A549 treated with GW870086 at 1 μM for 4 hours (cell line): ENCODE results near the gene ARL14. TPM values are rescaled to one million over a fixed set of nuclear protein-coding genes. Genes with fewer than 3 reads are reported as not detected.

Source experiments
- total RNA-seq: library from RNA; stranded (reverse); fragments of 200-300 nt; extraction: Qiagen RNA extraction; gene quantifications from 5 replicates; pipeline ENCODE4 v1.2.3, GENCODE V29; 2022; ENCODE audit warnings: low read depth

Gene ARL14
- total RNA-seq: 0.10 to 0.56 TPM (median 0.36 TPM) in 5 replicates

DNA sequence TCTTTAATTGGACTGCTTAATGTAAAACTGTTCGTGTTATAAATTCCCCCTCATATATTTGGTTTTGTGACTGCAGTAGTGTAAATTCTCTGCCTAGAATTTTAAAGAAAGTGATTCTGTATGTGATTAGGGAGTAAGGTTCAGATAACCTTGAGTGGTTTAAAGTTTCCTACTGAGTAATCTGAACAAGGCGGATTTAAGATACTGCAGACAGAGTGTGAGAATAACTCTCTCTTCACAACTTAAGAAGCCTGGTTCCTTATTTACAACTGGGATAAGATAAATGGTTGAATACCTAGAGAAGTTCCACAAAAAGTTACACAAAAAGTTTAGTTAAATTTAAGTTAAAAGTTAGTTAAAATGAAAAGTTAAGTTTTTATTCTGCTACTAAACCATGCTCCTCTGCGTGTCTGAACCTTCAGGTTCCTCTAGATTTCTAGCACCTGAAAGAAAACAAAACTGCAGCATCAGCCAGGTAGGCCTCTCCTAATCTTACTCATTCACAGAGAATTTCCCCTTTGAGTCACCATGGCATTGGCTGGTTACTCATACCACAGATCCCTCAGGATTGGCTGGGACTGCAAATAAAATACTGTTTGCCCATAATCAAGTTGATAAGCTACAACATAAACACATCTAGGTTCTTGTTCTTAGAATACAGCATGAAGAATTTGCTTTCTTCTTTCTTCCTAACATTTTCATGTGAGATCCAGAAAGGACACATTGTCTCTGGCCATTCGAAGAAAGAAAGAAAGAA, at the start of gene ARL14:
Gene ARL14, plus strand, starts transcription at position 614 of the 757 bp plus-strand sequence. CDS start 187 bp downstream, outside the sequence.

Other genes starting within 250 kb of the ARL14 start
- 6.3 to 12.4 TPM (median 9.0 TPM) in 5 replicates for gene TRIM59, start 227.4 kb upstream of the ARL14 start, total RNA-seq
- gene KPNA4, start 111.6 kb upstream of the ARL14 start, total RNA-seq: 24.4 to 37.2 TPM (median 30.5 TPM) in 5 replicates
- gene PPM1L, start 79.1 kb downstream of the ARL14 start, total RNA-seq: 0.34 to 0.68 TPM (median 0.57 TPM) in 5 replicates